Tibial nerve (tissue), 4 donors: Measurements from ENCODE around the gene CCNC. TPM values are rescaled to one million over a fixed set of nuclear protein-coding genes. Genes with fewer than 3 reads are reported as not detected.

Experiments
- DNase-seq, 2 donors: peaks; one replicate each; pipeline ENCODE4 v3.0.0-alpha.2; 2019; ENCODE audit warnings: low spot score in 2 of 2
- H3K27ac ChIP-seq, 4 donors: fragments of 200-600 bp; sonication (generic) in 3 of 4; one replicate each; pipeline ENCODE4 v1.5.1; 2017 to 2019; ENCODE audit warnings: mild to moderate bottlenecking in 1 of 4
- H3K27me3 ChIP-seq, 2 donors: fragments of 200-600 bp; sonication (generic) in 1 of 2; one replicate each; pipeline versions ENCODE4 v1.5.1 to v1.6.0; 2017 to 2019
- H3K36me3 ChIP-seq, 3 donors: fragments of 200-600 bp; sonication (generic); one replicate each; pipeline ENCODE4 v1.5.1; 2018 to 2019
- H3K4me1 ChIP-seq, 4 donors: fragments of 200-600 bp; sonication (generic) in 3 of 4; one replicate each; pipeline ENCODE4 v1.5.1; 2017 to 2019
- H3K4me3 ChIP-seq, 4 donors: fragments of 200-600 bp; sonication (generic) in 3 of 4; one replicate each; pipeline ENCODE4 v1.5.1; 2017 to 2019; ENCODE audit warnings: mild to moderate bottlenecking in 1 of 4, moderate library complexity in 1 of 4
- H3K9me3 ChIP-seq, 4 donors: fragments of 200-600 bp; sonication (generic) in 3 of 4; one replicate each; pipeline ENCODE4 v1.5.1; 2017 to 2019
- EP300 ChIP-seq, 2 donors: sonication (generic); formaldehyde crosslinking; IDR thresholded peaks; one replicate each; pipeline ENCODE4 v1.6.1; 2017; ENCODE audit warnings: antibody characterized with exemption in 2 of 2, mild to moderate bottlenecking in 1 of 2
- POLR2A ChIP-seq, 2 donors: fragments of 450-650 bp; IDR thresholded peaks; one replicate each; pipeline ENCODE4 v1.6.1; 2017; ENCODE audit warnings: antibody characterized with exemption in 2 of 2, mild to moderate bottlenecking in 2 of 2, moderate library complexity in 2 of 2
- WGBS, 2 donors: methylation state at CpG; one replicate each; pipeline ENCODE4 v1.1.5; 2018; 5-methylcytosine and 5-hydroxymethylcytosine counted together
- total RNA-seq, 4 donors: library from RNA; depleted of rRNA; stranded (reverse); fragments of >200 nt; gene quantifications; one replicate each; pipeline ENCODE4 v1.1.0, GENCODE V29; 2016
- TF ChIP-seq, protein P1 (sequence below), 5 experiments: fragments of 200-600 bp in 3 of 5; fragments of 450-650 bp in 2 of 5; sonication (generic) in 3 of 5; IDR thresholded peaks; one replicate each; pipeline ENCODE4 v1.5.1; 2016 to 2019; ENCODE audit warnings: antibody characterized with exemption in 5 of 5, mild to moderate bottlenecking in 3 of 5, moderate library complexity in 2 of 5

Gene CCNC
- total RNA-seq, 4 donors from 2014 or later = 22.7 to 48.3 (median 30.3) TPM

DNA sequence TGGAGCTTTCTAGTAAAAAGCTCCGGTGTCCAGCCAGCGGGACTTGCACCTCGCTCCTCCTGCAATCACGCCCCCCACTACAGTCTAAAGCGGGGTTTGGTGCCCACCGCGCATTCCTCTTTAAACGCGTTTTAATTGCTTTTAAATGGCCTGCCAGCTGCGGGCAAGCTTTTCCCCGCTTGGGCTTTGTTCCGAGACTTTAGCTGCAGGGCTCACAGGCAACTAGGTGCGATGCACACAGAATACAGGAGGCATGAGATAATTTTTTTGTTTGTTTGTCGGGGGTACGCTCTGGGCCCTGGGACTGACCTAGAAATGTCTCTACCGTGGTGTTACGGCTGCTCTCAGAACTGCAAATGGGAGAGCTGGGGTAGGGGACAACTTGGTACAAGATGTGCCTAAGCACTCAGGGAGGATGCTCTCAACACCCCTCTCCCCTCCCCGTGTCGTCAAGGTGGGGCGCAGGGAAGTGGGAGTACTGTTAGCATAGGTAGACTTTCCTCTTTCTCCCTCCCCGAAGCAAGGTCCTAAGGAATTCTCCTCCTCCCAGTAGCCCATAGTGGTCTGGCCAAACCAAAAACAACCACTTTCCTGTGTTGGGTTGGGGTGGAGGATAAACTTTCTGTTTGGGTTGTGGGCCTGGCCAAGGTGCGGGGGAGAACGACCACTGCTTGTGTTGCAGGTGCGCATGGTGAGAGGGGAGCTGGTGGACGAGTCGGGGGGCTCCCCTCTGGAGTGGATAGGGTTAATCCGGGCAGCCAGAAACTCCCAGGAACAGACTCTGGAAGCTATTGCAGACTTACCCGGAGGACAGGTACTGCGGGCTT, 39.8 kb upstream of the CCNC start:
- Histone ChIP-seq H3K36me3 (no peaks in the 10 kb centered on the region), H3K27ac (no peak overlapping the region), H3K27me3 (peaks cover 2 to 100% of the 10 kb centered on the region in 2 donors), H3K9me3 (no peaks in the 10 kb centered on the region), H3K4me3 (no peak overlapping the region), H3K4me1 (peaks cover 0 to 63% (median 16%) of the 10 kb centered on the region in 4 donors)
- DNase-seq = no peak
- no peak for TF ChIP-seq POLR2A (IDR thresholded peaks at IDR 0.05)
- TF ChIP-seq, protein P1, sequence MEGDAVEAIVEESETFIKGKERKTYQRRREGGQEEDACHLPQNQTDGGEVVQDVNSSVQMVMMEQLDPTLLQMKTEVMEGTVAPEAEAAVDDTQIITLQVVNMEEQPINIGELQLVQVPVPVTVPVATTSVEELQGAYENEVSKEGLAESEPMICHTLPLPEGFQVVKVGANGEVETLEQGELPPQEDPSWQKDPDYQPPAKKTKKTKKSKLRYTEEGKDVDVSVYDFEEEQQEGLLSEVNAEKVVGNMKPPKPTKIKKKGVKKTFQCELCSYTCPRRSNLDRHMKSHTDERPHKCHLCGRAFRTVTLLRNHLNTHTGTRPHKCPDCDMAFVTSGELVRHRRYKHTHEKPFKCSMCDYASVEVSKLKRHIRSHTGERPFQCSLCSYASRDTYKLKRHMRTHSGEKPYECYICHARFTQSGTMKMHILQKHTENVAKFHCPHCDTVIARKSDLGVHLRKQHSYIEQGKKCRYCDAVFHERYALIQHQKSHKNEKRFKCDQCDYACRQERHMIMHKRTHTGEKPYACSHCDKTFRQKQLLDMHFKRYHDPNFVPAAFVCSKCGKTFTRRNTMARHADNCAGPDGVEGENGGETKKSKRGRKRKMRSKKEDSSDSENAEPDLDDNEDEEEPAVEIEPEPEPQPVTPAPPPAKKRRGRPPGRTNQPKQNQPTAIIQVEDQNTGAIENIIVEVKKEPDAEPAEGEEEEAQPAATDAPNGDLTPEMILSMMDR (IDR thresholded peaks at IDR 0.05) = no peak
- no peak for TF ChIP-seq EP300 (IDR thresholded peaks at IDR 0.05)
- 2 to 3% methylated on average over 28 to 29 of the region's 29 CpGs for WGBS, 2 donors

DNA sequence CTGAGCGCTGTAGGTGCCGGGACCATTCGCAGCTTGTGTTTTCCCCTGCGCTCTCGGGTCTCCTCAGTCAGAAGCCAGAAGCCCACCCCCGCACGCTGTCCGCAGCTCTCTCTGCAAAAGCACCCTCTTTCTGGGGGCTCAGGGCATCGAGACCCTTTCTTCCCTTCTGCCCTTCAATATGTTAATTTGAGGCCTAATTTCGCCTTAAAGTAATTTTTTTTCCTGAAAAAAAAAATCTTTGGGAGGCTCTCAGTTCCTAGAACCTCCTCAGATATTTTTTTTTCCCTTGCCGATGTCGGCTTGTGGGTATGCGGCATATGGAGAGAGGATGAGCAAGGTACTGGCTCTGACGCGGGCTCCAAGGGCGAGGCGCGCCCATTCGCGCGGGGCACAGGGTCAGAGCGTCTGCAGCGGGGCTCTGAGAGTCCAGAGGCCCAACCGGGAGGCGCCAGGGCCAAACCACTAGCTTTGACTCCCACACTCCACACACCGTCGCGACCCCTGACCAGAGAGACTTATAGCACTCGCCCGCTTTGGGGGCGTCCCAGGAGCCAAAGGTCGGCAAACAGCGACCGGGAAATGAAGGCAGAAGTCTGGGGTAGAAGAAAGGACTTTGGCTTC, 39.1 kb upstream of the CCNC start:
- no peaks in the 10 kb centered on the region for H3K36me3 ChIP-seq
- H3K4me1 ChIP-seq = peaks cover 0 to 63% (median 21%) of the 10 kb centered on the region in 4 donors
- WGBS, 2 donors = 4 to 5% methylated on average over 33 to 34 of the region's 34 CpGs
- no peak overlapping the region for H3K27ac ChIP-seq
- TF ChIP-seq EP300 (IDR thresholded peaks at IDR 0.05) (no peak), POLR2A (IDR thresholded peaks at IDR 0.05) (no peak)
- TF ChIP-seq, protein P1 (IDR thresholded peaks at IDR 0.05) = no peak
- no peak overlapping the region for H3K4me3 ChIP-seq
- H3K9me3 ChIP-seq = no peaks in the 10 kb centered on the region
- H3K27me3 ChIP-seq = peaks cover 2 to 100% of the 10 kb centered on the region in 2 donors
- no peak for DNase-seq

DNA sequence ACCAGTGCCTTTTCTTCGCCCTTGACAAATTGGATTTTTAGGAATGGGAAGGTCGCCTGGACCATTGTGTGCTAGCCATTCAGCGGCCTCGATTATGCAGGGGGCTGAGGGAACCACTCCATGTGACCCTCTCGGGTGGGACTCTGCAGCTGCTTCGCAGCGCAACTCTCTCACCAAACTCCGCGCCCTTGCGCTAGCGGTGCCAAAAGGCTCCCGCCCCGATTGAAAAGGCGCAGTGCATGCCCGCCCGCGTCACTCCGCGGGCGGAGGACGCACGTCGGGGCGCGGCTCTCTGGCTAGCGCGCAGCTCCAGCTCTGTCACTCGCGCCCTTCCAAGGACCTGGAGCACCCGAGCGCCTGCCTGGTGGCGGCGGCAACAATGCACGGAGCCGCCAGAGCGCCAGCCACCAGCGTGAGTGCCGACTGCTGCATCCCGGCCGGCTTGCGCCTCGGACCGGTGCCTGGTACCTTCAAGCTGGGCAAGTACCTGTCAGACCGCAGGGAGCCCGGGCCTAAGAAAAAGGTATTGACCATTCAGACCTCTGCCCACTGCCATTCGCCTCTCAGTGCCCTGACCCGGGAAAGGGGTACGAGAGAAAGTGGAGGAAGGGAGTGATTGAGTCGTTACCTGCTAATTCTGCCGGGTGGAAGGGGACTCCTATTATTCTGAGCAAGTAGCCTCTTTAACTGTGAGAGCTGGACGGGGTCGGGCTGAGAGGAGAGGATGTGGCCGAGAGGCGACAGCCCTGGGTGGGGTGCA, 38.4 kb upstream of the CCNC start, which contains the start of gene PRDM13:
TSS of gene PRDM13 (plus strand) at position 178 of the 760 bp plus-strand sequence. CDS start at position 380, 202 bp downstream.
- no peaks in the 10 kb centered on the region for H3K9me3 ChIP-seq

DNA sequence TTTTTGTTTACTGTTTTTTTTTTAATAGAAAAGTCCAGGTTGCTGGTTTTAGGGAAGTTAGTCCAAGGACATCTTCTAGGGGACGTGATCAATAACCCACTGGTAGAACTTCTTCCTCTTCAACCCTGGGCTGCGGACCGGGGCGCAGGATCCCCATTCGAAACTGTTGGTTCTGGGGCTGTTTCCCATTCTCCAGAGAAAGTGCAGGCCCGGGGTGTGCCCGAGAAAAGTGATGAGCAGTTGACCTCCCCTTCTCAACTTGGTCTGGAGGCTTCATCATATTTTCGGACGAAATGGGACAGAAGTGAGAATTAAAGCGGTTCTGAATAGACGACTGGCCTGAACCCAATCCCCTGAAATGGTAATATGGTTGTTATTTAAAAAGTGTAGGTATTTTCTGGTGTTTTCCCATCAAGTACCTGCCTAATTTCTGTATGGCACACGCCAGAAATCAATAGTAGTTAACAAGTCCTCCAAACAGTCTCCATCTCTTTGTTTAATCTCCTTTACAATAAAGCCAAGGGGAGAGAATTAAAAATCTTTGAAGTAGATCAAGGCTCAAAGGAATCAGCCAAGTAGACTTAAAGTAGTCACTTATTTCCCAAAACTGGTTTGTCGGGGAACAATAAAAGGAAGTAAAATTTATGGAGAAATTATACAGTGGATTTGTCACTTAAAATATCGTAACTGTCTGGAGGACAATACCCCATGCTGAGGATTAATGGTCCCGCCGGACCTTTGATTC, 37.6 kb upstream of the CCNC start:
- H3K27ac ChIP-seq = no peak overlapping the region
- peaks cover 2 to 100% of the 10 kb centered on the region in 2 donors for H3K27me3 ChIP-seq
- peaks cover 0 to 66% (median 22%) of the 10 kb centered on the region in 4 donors for H3K4me1 ChIP-seq
- WGBS, 2 donors = 12 to 17% methylated on average over 16 of the region's 16 CpGs
- no peak for DNase-seq
- H3K4me3 ChIP-seq = no peak overlapping the region
- H3K9me3 ChIP-seq = no peaks in the 10 kb centered on the region
- no peaks in the 10 kb centered on the region for H3K36me3 ChIP-seq
- TF ChIP-seq, protein P1 (IDR thresholded peaks at IDR 0.05) = no peak
- TF ChIP-seq EP300 (IDR thresholded peaks at IDR 0.05) (no peak), POLR2A (IDR thresholded peaks at IDR 0.05) (no peak)

More for the DNA sequence above, 38.4 kb upstream of the CCNC start, which contains the start of gene PRDM13:
- Histone ChIP-seq H3K4me1 (peaks cover 0 to 66% (median 22%) of the 10 kb centered on the region in 4 donors), H3K36me3 (no peaks in the 10 kb centered on the region), H3K27me3 (peaks cover 2 to 100% of the 10 kb centered on the region in 2 donors), H3K27ac (no peak within 1 kb of the TSS), H3K4me3 (no peak within 1 kb of the TSS)
- WGBS, 2 donors = 3 to 5% methylated on average over 18 to 20 of the region's 54 CpGs
- DNase-seq = no peak
- TF ChIP-seq, protein P1 (IDR thresholded peaks at IDR 0.05) = no peak
- TF ChIP-seq POLR2A (IDR thresholded peaks at IDR 0.05) = no peak
- TF ChIP-seq EP300 (IDR thresholded peaks at IDR 0.05) = no peak
